Heart left ventricle (tissue), 13 donors: ENCODE data around the gene FBXL12.
"Not testable (repeated sequence)": the region's sequence is repeated elsewhere in the genome, so short reads cannot be mapped to it uniquely, and the experiment has no call there.

Source experiments
- POLR2A ChIP-seq, 2 donors: fragments of 450-650 bp; IDR thresholded peaks; one replicate each; pipeline ENCODE4 v1.6.1; 2017; ENCODE audit warnings: antibody characterized with exemption in 2 of 2, mild to moderate bottlenecking in 2 of 2, moderate library complexity in 2 of 2
- TF ChIP-seq, protein P1 (sequence below), 12 donors: fragments of 200-600 bp; sonication (generic) in 4 of 12; IDR thresholded peaks; one replicate each; pipeline versions ENCODE4 v1.5.0 to v1.8.0; 2018 to 2022; ENCODE audit warnings: antibody characterized with exemption in 12 of 12, mild to moderate bottlenecking in 5 of 12
- donor health status: ischemic (EF 13 %, LVEDD 7.1; RV severe dilation, severe dysfunction).
- donor health status: DM: no; HTN: yes; CAD: no.
- donor health status: DM: no; HTN: no; CAD: no.
- donor health status: ischemic (EF 25% LVEDD 6.9; RV normal size, moderate dysfunction).
- donor health status: ischemic (EF 25% LVEDD 5.7; RV mildly dilated, moderate dysfunction).
- donor health status: ischemic (EF 35%, LVEDD 5.7; RV mildly dilated, moderate dysfunction).
- donor health status: nonischemic (EF 11% LVEDD 7.7; RV severe dilation, severe dysfunction).
- donor health status: DM: yes; HTN: yes; CAD: no.
- donor health status: PGD.
- donor health status: ischemic (EF 29% LVEDD 5.4; RV normal size, mild dysfunction).
- donor health status: nonischemic (EF 23%, LVEDD 6.1; RV moderate dilation, normal function).

DNA sequence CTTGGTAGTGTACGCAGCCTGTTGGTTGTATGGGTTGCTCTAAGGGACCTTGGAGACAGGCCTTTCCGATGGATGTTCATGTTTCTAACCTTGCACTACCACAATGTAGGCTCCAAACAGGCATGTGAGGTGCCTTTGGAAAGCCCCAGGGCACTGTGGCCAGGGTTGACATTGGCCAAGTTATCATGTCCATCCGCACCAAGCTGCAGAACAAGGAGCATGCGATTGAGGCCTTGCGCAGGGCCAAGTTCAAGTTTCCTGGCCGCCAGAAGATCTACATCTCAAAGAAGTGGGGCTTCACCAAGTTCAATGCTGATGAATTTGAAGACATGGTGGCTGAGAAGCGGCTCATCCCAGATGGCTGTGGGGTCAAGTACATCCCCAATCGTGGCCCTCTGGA lies 1.2 kb upstream of the FBXL12 start:
- TF ChIP-seq POLR2A (IDR thresholded peaks at IDR 0.05), result not testable (repeated sequence)
- TF ChIP-seq, protein P1, sequence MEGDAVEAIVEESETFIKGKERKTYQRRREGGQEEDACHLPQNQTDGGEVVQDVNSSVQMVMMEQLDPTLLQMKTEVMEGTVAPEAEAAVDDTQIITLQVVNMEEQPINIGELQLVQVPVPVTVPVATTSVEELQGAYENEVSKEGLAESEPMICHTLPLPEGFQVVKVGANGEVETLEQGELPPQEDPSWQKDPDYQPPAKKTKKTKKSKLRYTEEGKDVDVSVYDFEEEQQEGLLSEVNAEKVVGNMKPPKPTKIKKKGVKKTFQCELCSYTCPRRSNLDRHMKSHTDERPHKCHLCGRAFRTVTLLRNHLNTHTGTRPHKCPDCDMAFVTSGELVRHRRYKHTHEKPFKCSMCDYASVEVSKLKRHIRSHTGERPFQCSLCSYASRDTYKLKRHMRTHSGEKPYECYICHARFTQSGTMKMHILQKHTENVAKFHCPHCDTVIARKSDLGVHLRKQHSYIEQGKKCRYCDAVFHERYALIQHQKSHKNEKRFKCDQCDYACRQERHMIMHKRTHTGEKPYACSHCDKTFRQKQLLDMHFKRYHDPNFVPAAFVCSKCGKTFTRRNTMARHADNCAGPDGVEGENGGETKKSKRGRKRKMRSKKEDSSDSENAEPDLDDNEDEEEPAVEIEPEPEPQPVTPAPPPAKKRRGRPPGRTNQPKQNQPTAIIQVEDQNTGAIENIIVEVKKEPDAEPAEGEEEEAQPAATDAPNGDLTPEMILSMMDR (IDR thresholded peaks at IDR 0.05), result not testable (repeated sequence)
